Measurements from ENCODE around the gene ASPSCR1. TPM values are rescaled to one million over a fixed set of nuclear protein-coding genes. Genes with fewer than 3 reads are reported as not detected.
A peak's percentile ranks its signal among the peaks of the same experiment; 100 is the strongest.

The ASPSCR1 gene
- total RNA-seq, 1 experiment from 2014 or later = 37.7 TPM

DNA sequence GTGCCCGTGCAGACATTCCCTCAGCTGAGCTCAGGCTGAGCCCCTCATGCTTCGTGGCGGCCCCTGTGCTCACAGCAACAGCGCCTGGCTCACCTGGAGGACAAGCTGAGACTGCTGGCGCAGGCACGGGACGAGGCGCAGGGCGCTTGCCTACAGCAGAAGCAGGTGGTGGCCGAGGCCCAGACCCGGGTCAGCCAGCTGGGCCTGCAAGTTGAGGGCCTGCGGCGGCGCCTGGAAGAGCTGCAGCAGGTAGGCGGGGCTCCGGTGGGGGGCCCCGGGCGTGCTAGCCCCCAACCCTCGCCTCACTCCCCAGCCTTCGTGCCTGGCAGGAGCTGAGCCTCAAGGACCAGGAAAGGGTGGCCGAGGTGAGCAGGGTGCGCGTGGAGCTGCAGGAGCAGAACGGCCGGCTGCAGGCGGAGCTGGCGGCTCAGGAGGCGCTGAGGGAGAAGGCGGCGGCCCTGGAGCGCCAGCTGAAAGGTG, 52.6 kb downstream of the ASPSCR1 start:
- CTCF ChIA-PET = no interaction called here
- Mint-ChIP-seq H3K27me3 (ENCODE audit: unreplicated experiment) (no peaks in the 10 kb centered on the region), H3K9me3 (ENCODE audit: low read depth, unreplicated experiment) (no peaks in the 10 kb centered on the region), H3K4me3 (ENCODE audit: low read depth, unreplicated experiment) (peak overlapping the region; percentile 32), H3K36me3 (ENCODE audit: insufficient read depth, unreplicated experiment) (peaks cover 26% of the 10 kb centered on the region), H3K27ac (ENCODE audit: unreplicated experiment) (no peak overlapping the region), H3K4me1 (ENCODE audit: low read depth, unreplicated experiment) (no peaks in the 10 kb centered on the region)
- intact Hi-C loops (cut with micrococcal nuclease; ENCODE audit: unreplicated experiment) = no loop called here
- no peak for DNase-seq
- no TSS peak for BruUV-seq (replicated peaks)
- TF ChIP-seq, protein P1, sequence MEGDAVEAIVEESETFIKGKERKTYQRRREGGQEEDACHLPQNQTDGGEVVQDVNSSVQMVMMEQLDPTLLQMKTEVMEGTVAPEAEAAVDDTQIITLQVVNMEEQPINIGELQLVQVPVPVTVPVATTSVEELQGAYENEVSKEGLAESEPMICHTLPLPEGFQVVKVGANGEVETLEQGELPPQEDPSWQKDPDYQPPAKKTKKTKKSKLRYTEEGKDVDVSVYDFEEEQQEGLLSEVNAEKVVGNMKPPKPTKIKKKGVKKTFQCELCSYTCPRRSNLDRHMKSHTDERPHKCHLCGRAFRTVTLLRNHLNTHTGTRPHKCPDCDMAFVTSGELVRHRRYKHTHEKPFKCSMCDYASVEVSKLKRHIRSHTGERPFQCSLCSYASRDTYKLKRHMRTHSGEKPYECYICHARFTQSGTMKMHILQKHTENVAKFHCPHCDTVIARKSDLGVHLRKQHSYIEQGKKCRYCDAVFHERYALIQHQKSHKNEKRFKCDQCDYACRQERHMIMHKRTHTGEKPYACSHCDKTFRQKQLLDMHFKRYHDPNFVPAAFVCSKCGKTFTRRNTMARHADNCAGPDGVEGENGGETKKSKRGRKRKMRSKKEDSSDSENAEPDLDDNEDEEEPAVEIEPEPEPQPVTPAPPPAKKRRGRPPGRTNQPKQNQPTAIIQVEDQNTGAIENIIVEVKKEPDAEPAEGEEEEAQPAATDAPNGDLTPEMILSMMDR (IDR thresholded peaks at IDR 0.05; ENCODE audit: unreplicated experiment) = no peak

DNA sequence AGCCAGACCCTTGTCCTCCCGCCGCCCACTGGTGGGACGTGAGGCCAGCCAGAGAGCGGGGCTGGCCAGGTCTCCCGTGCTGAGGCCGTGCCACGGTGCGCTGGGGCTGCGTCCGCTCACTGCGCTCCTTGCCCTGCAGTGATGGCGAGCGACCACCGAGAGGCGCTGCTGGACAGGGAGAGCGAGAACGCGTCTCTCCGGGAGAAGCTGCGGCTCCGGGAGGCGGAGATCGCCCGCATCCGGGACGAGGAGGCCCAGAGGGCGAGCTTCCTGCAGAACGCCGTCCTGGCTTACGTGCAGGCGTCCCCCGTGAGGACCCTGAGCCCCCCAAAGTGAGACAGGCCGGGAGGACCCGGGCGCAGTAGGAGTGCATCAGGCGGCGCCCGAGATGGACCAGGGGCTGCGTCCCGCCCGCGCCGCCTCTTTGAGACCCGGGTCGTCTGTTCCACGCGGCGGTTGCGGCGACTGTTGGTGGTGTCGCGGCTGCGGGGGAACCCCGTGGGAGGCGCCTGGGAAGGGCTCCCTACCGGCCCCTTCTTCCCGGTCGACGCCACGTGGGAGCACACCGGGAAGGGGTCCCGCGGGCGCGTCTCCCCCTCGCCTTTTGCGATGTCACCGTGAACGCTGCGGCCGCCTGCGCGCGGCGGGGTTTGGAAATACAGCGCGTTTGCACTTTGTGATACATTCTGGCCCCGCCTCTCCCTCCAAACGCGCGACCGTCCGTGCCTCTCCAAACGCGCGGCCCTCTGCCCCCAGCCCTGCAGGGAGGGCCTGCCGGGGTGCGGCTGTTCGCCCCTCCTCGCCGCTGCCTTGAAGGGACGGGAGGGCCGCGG, 53.3 kb downstream of the ASPSCR1 start:
- TF ChIP-seq, protein P1 (IDR thresholded peaks at IDR 0.05; ENCODE audit: unreplicated experiment) = peak; percentile 16
- Mint-ChIP-seq H3K4me3 (ENCODE audit: low read depth, unreplicated experiment) (peak overlapping the region; percentile 32), H3K9me3 (ENCODE audit: low read depth, unreplicated experiment) (no peaks in the 10 kb centered on the region), H3K27me3 (ENCODE audit: unreplicated experiment) (no peaks in the 10 kb centered on the region), H3K27ac (ENCODE audit: unreplicated experiment) (no peak overlapping the region), H3K36me3 (ENCODE audit: insufficient read depth, unreplicated experiment) (peaks cover 27% of the 10 kb centered on the region), H3K4me1 (ENCODE audit: low read depth, unreplicated experiment) (no peaks in the 10 kb centered on the region)
- no TSS peak for BruUV-seq (replicated peaks)
- intact Hi-C loops (cut with micrococcal nuclease; ENCODE audit: unreplicated experiment) = no loop called here
- CTCF ChIA-PET = no interaction called here
- no peak for DNase-seq

DNA sequence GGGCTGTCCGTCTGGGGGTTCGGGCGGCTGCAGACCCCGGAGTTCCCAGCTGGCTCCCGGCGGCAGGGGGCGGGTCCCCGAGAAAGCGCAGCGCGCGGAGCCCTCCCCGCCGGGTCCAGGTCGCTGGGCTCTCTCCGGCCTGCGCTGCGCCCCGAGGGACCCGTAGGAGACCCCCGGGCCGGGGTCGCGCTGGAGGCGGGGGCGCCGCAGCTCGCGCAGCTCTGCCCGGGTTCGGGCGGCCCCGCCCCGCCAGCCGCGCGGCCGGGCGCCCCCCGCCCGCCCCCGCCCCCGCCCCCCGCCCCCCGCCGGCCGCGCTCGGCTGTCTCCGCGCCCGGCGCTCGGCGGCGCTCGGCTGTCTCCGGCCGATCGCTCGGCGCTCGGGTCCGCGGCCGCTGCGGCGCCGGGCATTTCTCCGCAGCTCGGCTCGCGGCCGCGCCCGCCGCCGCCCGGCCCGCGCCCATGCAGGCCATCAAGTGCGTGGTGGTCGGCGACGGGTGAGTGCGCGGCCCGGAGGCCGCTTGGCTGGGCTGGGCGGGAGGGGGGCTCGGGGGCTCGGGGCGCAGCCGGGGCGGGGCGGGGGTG, 54.0 kb downstream of the ASPSCR1 start, which contains the start of gene RAC3:
TSS of gene RAC3 (plus strand) at position 376 of the 582 bp plus-strand sequence. CDS start at position 460, 84 bp downstream.
- H3K4me3 Mint-ChIP-seq (ENCODE audit: low read depth, unreplicated experiment) = peak within 1 kb of the TSS; percentile 32
- H3K27ac Mint-ChIP-seq (ENCODE audit: unreplicated experiment) = no peak within 1 kb of the TSS
- peaks cover 32% of the 10 kb centered on the region for H3K36me3 Mint-ChIP-seq (ENCODE audit: insufficient read depth, unreplicated experiment)
- no peaks in the 10 kb centered on the region for H3K27me3 Mint-ChIP-seq (ENCODE audit: unreplicated experiment)
- no TSS peak for BruUV-seq (replicated peaks)
- intact Hi-C loops (cut with micrococcal nuclease; ENCODE audit: unreplicated experiment) = no loop called here
- CTCF ChIA-PET = no interaction called here
- DNase-seq = no peak
- TF ChIP-seq, protein P1 (IDR thresholded peaks at IDR 0.05; ENCODE audit: unreplicated experiment) = no peak
- H3K9me3 Mint-ChIP-seq (ENCODE audit: low read depth, unreplicated experiment) = no peaks in the 10 kb centered on the region
- no peaks in the 10 kb centered on the region for H3K4me1 Mint-ChIP-seq (ENCODE audit: low read depth, unreplicated experiment)

DNA sequence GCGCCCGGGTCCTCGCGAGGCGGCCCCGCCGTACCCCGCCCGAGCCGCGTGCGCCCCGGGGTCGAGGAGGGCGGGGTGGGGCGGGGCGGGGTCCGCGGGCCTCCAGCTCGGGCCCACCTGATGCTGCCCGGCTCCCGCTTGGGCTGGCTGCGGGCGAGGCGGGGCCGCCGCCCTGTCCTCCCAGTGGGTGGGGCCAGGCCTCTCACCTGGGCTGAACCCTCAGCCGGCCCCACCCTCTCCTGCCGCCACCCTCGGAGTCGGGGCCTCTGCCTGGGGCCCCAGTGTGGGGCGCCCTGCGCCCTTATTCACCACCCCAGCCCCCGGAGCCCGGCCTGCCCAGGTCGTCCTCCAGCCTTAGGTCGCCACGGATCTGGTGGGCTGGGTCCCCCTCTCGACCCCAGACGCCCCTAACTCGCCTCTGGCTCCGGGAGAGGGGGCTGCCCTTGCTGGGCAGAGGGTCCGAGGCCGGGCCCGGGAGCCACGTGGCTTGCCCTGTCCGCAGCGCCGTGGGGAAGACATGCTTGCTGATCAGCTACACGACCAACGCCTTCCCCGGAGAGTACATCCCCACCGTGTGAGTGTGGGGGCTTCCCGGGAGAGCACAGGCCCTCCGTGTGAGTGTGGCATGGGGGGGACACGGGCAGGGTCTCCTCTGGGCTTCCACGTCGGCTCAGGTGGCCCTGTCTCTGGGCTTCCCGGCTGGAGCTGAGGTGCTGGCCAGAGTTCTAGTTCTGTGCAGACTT, 54.6 kb downstream of the ASPSCR1 start:
- peak; percentile 49 for DNase-seq
- no peaks in the 10 kb centered on the region for H3K27me3 Mint-ChIP-seq (ENCODE audit: unreplicated experiment)
- H3K4me1 Mint-ChIP-seq (ENCODE audit: low read depth, unreplicated experiment) = no peaks in the 10 kb centered on the region
- intact Hi-C loops (cut with micrococcal nuclease; ENCODE audit: unreplicated experiment) = no loop called here
- TF ChIP-seq, protein P1 (IDR thresholded peaks at IDR 0.05; ENCODE audit: unreplicated experiment) = no peak
- peak overlapping the region; percentile 17 for H3K4me3 Mint-ChIP-seq (ENCODE audit: low read depth, unreplicated experiment)
- BruUV-seq (replicated peaks) = no TSS peak
- no peaks in the 10 kb centered on the region for H3K9me3 Mint-ChIP-seq (ENCODE audit: low read depth, unreplicated experiment)
- peaks cover 36% of the 10 kb centered on the region for H3K36me3 Mint-ChIP-seq (ENCODE audit: insufficient read depth, unreplicated experiment)
- H3K27ac Mint-ChIP-seq (ENCODE audit: unreplicated experiment) = no peak overlapping the region
- CTCF ChIA-PET = no interaction called here

Measured in Calu3 (cell line).